OCI-LY3 (cell line): Measurements from ENCODE around the gene IL16.

Experiments
- H2AFZ ChIP-seq: fragments of 200-600, 300-600 bp; shearing (Covaris generic); 2 replicates; pipeline ENCODE4 v1.6.0; 2014; ENCODE audit warnings: antibody characterized with exemption, low read depth, low read length
- H3K27ac ChIP-seq: fragments of 200-600, 300-600 bp; sonication (generic); 2 replicates; pipeline ENCODE4 v1.5.1; 2014; ENCODE audit warnings: mild to moderate bottlenecking, low read length, moderate library complexity, mixed read lengths
- H3K27me3 ChIP-seq: fragments of 200-600, 300-600 bp; sonication (generic); 2 replicates; pipeline ENCODE4 v1.6.1; 2014; ENCODE audit warnings: low read depth, low read length, mixed read lengths
- H3K36me3 ChIP-seq: fragments of 200-600, 300-600 bp; sonication (generic); replicated peaks from 2 replicates; pipeline ENCODE3; 2014; ENCODE audit warnings: low read depth, low read length, mixed read lengths
- H3K4me1 ChIP-seq: fragments of 300-600, 200-600 bp; sonication (generic); 2 replicates; pipeline ENCODE4 v1.6.1; 2014; ENCODE audit warnings: low read length, mixed read lengths
- H3K4me2 ChIP-seq: fragments of 200-600, 300-600 bp; sonication (generic); 2 replicates; pipeline ENCODE4 v1.6.1; 2014; ENCODE audit warnings: low read length, mixed read lengths
- H3K4me3 ChIP-seq: fragments of 300-600, 200-600 bp; sonication (generic); 2 replicates; pipeline ENCODE4 v1.5.1; 2014; ENCODE audit warnings: antibody characterized with exemption, mild to moderate bottlenecking, low read length, moderate library complexity
- H3K79me2 ChIP-seq: fragments of 300-600, 200-600 bp; shearing (Covaris generic); 2 replicates; pipeline ENCODE4 v1.6.1; 2014; ENCODE audit warnings: mild to moderate bottlenecking, low read length, mixed read lengths
- H3K9ac ChIP-seq: fragments of 300-600, 200-600 bp; shearing (Covaris generic); 2 replicates; pipeline ENCODE4 v1.6.0; 2014; ENCODE audit warnings: mild to moderate bottlenecking, low read length, moderate library complexity
- H3K9me3 ChIP-seq: fragments of 200-600, 300-600 bp; shearing (Covaris generic); 2 replicates; pipeline ENCODE4 v1.6.1; 2014; ENCODE audit warnings: low read length, mixed read lengths; ENCODE audit not compliant: insufficient read depth
- H4K20me1 ChIP-seq: fragments of 200-600, 300-600 bp; sonication (generic); 2 replicates; pipeline ENCODE4 v1.6.1; 2016; ENCODE audit warnings: low read length, mixed read lengths; ENCODE audit not compliant: insufficient read depth
- EZH2phosphoT487 ChIP-seq: fragments of 200-600 bp; shearing (Covaris generic); IDR thresholded peaks from 2 replicates; pipeline ENCODE4 v1.6.1; 2018; ENCODE audit warnings: antibody characterized with exemption, mixed run types, low read depth
- TF ChIP-seq, protein P1 (sequence below): fragments of 200-600, 300-600 bp; sonication (generic); IDR thresholded peaks from 2 replicates; pipeline ENCODE4 v1.5.1; 2014; ENCODE audit warnings: antibody characterized with exemption, low read length, low read depth

IL16 gene

DNA sequence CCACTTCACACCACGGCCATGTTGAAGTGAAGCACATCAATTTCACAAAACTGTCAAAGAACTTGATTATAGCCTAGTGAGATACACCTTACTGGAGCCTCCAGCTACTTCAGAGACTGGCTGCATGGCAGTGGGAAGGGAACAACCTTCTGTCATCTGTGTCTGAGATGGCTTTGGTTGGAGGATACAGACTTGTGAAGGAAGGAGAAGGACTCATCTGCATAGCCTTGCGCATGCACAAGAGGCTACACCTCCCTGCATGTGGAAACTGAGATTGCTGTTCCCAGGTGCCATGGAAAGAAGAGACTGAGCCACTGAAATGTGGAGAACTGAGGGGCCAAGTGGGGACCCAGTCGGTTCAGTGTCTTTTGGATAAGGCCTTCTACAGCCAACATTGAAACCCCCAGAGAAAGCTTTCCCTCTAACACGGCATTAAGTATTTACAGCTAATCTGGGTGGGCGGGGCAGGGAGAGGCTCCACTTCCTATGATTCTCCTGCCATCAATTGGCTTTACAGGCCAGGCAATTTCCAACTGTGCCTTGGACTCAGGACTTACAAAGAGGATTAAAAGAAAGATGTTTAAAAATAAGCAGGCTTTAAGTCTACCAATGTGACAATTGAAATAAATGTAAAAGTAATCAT, 58.8 kb downstream of the IL16 start:
- no peaks in the 10 kb centered on the region for H3K79me2 ChIP-seq
- no peak overlapping the region for H3K27ac ChIP-seq
- H3K4me1 ChIP-seq = peaks cover 10% of the 10 kb centered on the region
- H3K36me3 ChIP-seq = no peaks in the 10 kb centered on the region
- no peaks in the 10 kb centered on the region for H3K9me3 ChIP-seq
- H3K4me2 ChIP-seq = no peak overlapping the region
- H3K9ac ChIP-seq = no peak overlapping the region
- TF ChIP-seq, protein P1, sequence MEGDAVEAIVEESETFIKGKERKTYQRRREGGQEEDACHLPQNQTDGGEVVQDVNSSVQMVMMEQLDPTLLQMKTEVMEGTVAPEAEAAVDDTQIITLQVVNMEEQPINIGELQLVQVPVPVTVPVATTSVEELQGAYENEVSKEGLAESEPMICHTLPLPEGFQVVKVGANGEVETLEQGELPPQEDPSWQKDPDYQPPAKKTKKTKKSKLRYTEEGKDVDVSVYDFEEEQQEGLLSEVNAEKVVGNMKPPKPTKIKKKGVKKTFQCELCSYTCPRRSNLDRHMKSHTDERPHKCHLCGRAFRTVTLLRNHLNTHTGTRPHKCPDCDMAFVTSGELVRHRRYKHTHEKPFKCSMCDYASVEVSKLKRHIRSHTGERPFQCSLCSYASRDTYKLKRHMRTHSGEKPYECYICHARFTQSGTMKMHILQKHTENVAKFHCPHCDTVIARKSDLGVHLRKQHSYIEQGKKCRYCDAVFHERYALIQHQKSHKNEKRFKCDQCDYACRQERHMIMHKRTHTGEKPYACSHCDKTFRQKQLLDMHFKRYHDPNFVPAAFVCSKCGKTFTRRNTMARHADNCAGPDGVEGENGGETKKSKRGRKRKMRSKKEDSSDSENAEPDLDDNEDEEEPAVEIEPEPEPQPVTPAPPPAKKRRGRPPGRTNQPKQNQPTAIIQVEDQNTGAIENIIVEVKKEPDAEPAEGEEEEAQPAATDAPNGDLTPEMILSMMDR = no peak
- no peak for TF ChIP-seq EZH2phosphoT487
- H3K27me3 ChIP-seq = peaks cover 25% of the 10 kb centered on the region; the same call in 1 of the 2 replicates
- H4K20me1 ChIP-seq = no peaks in the 10 kb centered on the region
- no peak overlapping the region for H3K4me3 ChIP-seq
- no peak overlapping the region for H2AFZ ChIP-seq

DNA sequence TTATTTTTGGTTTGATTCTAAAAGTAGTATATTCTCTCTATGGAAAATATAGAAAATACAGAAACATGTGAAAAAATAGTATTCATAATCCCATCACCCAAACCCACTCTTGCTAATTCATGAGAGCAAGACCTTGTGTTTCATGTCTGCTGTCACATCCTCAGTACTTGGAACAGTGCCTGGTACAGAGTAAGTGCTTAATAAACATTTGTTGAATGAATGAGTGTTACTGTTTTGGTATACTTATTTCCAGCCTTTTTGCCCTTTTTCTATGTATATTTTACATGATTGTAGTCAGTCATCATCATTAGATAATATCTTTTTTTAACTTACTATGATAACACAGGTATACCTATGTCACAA, 59.3 kb downstream of the IL16 start:
- TF ChIP-seq, protein P1 = no peak
- no peak for TF ChIP-seq EZH2phosphoT487
- no peaks in the 10 kb centered on the region for H4K20me1 ChIP-seq
- H3K4me1 ChIP-seq = peaks cover 10% of the 10 kb centered on the region
- no peaks in the 10 kb centered on the region for H3K36me3 ChIP-seq
- H3K27me3 ChIP-seq = peaks cover 25% of the 10 kb centered on the region; the same call in 1 of the 2 replicates
- no peaks in the 10 kb centered on the region for H3K9me3 ChIP-seq
- no peak overlapping the region for H3K4me2 ChIP-seq
- no peak overlapping the region for H2AFZ ChIP-seq
- no peaks in the 10 kb centered on the region for H3K79me2 ChIP-seq
- no peak overlapping the region for H3K9ac ChIP-seq
- no peak overlapping the region for H3K27ac ChIP-seq
- H3K4me3 ChIP-seq = no peak overlapping the region

DNA sequence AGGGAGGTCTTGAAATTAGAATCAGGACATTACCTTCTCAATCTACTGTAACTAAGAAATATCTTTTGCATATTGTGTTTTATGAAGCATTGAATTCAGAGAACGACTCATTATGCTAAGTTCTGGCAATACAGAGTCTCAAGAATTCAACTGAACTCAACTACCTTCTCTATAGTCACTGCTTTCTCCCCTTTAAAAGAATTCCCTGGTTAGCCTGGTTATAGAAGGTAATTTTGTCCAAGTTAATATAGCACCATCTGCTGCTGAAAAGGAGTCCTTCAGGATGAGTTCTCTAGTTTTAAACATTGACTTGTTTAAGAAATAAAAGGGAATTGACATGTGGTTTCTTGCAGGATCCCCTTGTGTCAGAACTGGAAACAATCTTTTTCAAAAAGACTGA, 60.2 kb downstream of the IL16 start:
- H4K20me1 ChIP-seq = no peaks in the 10 kb centered on the region
- H3K36me3 ChIP-seq = no peaks in the 10 kb centered on the region
- peaks cover 25% of the 10 kb centered on the region; the same call in 1 of the 2 replicates for H3K27me3 ChIP-seq
- no peaks in the 10 kb centered on the region for H3K9me3 ChIP-seq
- no peak overlapping the region for H3K27ac ChIP-seq
- H2AFZ ChIP-seq = no peak overlapping the region
- TF ChIP-seq, protein P1 = peak; percentile 78
- no peak for TF ChIP-seq EZH2phosphoT487
- no peak overlapping the region for H3K4me3 ChIP-seq
- peaks cover 10% of the 10 kb centered on the region for H3K4me1 ChIP-seq
- no peak overlapping the region for H3K9ac ChIP-seq
- H3K79me2 ChIP-seq = no peaks in the 10 kb centered on the region
- peak overlapping the region; percentile 21; the same call in 1 of the 2 replicates for H3K4me2 ChIP-seq

DNA sequence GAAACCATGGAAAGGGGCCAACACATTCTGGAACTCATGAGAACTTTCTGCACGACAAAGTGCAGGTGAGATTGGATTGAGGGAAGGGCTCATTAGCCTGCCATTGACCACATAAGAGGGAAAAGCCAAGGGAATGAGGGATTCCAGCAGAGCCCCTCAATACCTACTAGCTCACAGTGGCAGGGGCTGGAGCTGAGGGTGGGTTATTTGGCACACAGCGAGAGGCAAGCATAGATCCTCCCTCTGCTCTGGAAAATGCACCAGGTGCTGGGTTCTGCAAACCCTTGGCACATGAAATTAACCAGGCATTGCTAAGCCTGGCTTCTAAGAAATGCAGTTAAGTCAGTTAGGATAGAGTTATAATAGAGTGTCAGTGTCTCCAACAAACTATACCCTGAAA, 60.8 kb downstream of the IL16 start:
- H3K79me2 ChIP-seq = no peaks in the 10 kb centered on the region
- H3K9ac ChIP-seq = no peak overlapping the region
- H3K36me3 ChIP-seq = no peaks in the 10 kb centered on the region

More for the DNA sequence above, 60.8 kb downstream of the IL16 start:
- no peak overlapping the region for H3K4me2 ChIP-seq
- H2AFZ ChIP-seq = no peak overlapping the region
- TF ChIP-seq, protein P1 = no peak
- no peak for TF ChIP-seq EZH2phosphoT487
- no peak overlapping the region for H3K4me3 ChIP-seq
- no peaks in the 10 kb centered on the region for H3K9me3 ChIP-seq
- H4K20me1 ChIP-seq = no peaks in the 10 kb centered on the region
- H3K27ac ChIP-seq = no peak overlapping the region
- H3K27me3 ChIP-seq = peaks cover 25% of the 10 kb centered on the region; the same call in 1 of the 2 replicates
- peaks cover 10% of the 10 kb centered on the region for H3K4me1 ChIP-seq
